Measurements from ENCODE around the gene CMBL.

DNA sequence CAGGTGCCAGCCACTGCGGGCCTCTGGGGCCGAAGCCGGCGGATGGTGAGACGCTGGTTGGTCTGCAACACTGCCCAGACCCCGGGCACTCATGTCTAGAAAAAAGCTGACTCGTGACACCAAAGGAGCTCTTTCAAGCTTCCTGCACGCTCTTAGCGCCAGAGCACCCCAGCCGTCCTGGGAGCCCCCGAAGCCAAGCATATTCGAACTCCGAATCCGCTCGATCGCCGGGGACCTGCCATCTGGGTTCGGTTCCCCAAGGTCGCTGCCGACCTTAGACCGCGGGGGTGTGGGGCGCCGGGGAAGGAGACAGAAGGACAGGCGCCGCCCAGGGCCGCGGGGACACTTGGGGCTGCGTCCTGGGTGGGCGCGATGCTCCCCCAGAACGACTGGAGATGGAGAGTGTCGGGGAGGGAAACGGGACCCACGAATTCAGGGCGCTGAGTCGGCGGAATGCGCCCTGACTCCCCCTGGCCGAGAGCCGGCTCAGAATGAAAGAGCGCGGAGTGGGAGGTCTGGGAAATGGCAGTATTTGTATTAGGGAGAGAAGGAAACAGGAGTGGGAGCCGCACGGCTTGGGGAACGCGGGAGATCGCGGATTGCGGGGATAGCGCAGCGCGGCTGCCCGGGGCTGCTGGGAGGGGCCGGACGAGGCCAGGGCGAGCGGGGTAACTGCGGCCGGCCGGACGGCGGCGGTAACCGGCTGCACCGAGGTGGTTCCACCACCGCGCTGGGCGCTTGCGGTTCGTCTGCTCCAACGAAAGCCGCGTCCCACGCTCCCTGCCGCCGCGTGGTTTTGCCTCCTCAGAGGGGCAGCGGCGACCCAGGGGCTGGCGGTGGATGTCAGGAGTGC lies 25.7 kb upstream of the CMBL start:
- TF ChIP-seq, protein P1, sequence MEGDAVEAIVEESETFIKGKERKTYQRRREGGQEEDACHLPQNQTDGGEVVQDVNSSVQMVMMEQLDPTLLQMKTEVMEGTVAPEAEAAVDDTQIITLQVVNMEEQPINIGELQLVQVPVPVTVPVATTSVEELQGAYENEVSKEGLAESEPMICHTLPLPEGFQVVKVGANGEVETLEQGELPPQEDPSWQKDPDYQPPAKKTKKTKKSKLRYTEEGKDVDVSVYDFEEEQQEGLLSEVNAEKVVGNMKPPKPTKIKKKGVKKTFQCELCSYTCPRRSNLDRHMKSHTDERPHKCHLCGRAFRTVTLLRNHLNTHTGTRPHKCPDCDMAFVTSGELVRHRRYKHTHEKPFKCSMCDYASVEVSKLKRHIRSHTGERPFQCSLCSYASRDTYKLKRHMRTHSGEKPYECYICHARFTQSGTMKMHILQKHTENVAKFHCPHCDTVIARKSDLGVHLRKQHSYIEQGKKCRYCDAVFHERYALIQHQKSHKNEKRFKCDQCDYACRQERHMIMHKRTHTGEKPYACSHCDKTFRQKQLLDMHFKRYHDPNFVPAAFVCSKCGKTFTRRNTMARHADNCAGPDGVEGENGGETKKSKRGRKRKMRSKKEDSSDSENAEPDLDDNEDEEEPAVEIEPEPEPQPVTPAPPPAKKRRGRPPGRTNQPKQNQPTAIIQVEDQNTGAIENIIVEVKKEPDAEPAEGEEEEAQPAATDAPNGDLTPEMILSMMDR (IDR thresholded peaks at IDR 0.05): peak in 2 of 4 experiments; percentile 12 to 13
- TF ChIP-seq POLR2AphosphoS5 (IDR thresholded peaks at IDR 0.05): no peak
- TF ChIP-seq POLR2A (IDR thresholded peaks at IDR 0.05): no peak
